ENCODE data around the gene DOCK6. TPM values are rescaled to one million over a fixed set of nuclear protein-coding genes. Genes with fewer than 3 reads are reported as not detected.

Gene DOCK6
- total and polyA plus RNA-seq, 10 of the 15 experiments (the other 5 are each of a cell fraction or from before 2014, with no cell fraction given) = 0.76 to 24.8 (median 4.7) TPM

GRCh38 chr19:11198769-11199424 is 63.4 kb downstream of the DOCK6 start:
- SMC1A ChIA-PET (ENCODE audit: uncharacterized antibody, unreplicated experiment) = interaction anchor here (1.7 kb wide), 1 partner anchor 43 kb away, joined by 7 read pairs; the partner anchor contains the start of gene SPC24

More at GRCh38 chr19:11198769-11199424, 63.4 kb downstream of the DOCK6 start:
- no peak overlapping the region for H3K4me3 ChIP-seq
- no peak for ATAC-seq
- no peak overlapping the region for H3K9ac ChIP-seq (ENCODE audit: control insufficient read depth, insufficient read depth, low read length)
- RAD21 ChIA-PET (ENCODE audit: unreplicated experiment) = interaction anchor here (0.6 to 1.5 kb wide), 2 partner anchors 16 to 261 kb away, joined by 3 read pairs; no protein-coding TSS in a partner anchor
- CTCF ChIA-PET = interaction anchor here (0.6 to 0.7 kb wide), 2 partner anchors 72 to 93 kb away, joined by 3 to 4 read pairs; no protein-coding TSS in a partner anchor
- no peaks in the 10 kb centered on the region for H3K9me3 ChIP-seq (replicated peaks; ENCODE audit: control insufficient read depth, insufficient read depth, low read length)
- intact Hi-C loops (cut with micrococcal nuclease; ENCODE audit: unreplicated experiment) (no loop called here), in situ Hi-C loops (cut with MboI) (no loop called here)
- no peak overlapping the region for H3K4me2 ChIP-seq (ENCODE audit: control insufficient read depth, insufficient read depth)
- TF ChIP-seq TARDBP (IDR thresholded peaks at IDR 0.05; ENCODE audit: borderline replicate concordance) (no peak), FOXM1 (IDR thresholded peaks at IDR 0.05; ENCODE audit: low read depth, low read length) (no peak), ZSCAN29 (IDR thresholded peaks at IDR 0.05) (no peak), SP1 (IDR thresholded peaks at IDR 0.05; ENCODE audit: low read depth, low read length) (no peak)
- TF ChIP-seq, protein P1, sequence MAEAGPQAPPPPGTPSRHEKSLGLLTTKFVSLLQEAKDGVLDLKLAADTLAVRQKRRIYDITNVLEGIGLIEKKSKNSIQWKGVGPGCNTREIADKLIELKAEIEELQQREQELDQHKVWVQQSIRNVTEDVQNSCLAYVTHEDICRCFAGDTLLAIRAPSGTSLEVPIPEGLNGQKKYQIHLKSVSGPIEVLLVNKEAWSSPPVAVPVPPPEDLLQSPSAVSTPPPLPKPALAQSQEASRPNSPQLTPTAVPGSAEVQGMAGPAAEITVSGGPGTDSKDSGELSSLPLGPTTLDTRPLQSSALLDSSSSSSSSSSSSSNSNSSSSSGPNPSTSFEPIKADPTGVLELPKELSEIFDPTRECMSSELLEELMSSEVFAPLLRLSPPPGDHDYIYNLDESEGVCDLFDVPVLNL (IDR thresholded peaks at IDR 0.05; ENCODE audit: low read depth, low read length) = no peak
- TF ChIP-seq, protein P2, sequence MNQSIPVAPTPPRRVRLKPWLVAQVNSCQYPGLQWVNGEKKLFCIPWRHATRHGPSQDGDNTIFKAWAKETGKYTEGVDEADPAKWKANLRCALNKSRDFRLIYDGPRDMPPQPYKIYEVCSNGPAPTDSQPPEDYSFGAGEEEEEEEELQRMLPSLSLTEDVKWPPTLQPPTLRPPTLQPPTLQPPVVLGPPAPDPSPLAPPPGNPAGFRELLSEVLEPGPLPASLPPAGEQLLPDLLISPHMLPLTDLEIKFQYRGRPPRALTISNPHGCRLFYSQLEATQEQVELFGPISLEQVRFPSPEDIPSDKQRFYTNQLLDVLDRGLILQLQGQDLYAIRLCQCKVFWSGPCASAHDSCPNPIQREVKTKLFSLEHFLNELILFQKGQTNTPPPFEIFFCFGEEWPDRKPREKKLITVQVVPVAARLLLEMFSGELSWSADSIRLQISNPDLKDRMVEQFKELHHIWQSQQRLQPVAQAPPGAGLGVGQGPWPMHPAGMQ (IDR thresholded peaks at IDR 0.05; ENCODE audit: borderline replicate concordance) = no peak
- no TSS peak for BruUV-seq (replicated peaks)
- no peak for DNase-seq (ENCODE audit: low read depth, low spot score)
- FAIRE-seq = no peak
- no peak overlapping the region for H3K27ac ChIP-seq (ENCODE audit: control insufficient read depth, insufficient read depth)
- no peaks in the 10 kb centered on the region for H4K20me1 ChIP-seq (ENCODE audit: control insufficient read depth, insufficient read depth)
- H3K27me3 ChIP-seq (replicated peaks in 1 of 2; ENCODE audit: control insufficient read depth in 2 of 2, insufficient read depth in 2 of 2, low read length in 1 of 2) = no peaks in the 10 kb centered on the region
- H2AFZ ChIP-seq (ENCODE audit: control insufficient read depth, low read depth, low read length) = no peak overlapping the region
- POLR2A ChIA-PET = interaction anchor here (0.9 kb wide), 1 partner anchor 11 kb away, joined by 3 read pairs; no protein-coding TSS in a partner anchor
- peaks cover 11% of the 10 kb centered on the region for H3K4me1 ChIP-seq (ENCODE audit: control insufficient read depth, insufficient read depth, low read length)
- H3K79me2 ChIP-seq (ENCODE audit: control insufficient read depth, insufficient read depth, low read length) = peaks cover 3% of the 10 kb centered on the region
- 67% methylated on average over 7 of the region's 7 CpGs for WGBS (ENCODE audit: insufficient coverage, insufficient replicate concordance, low lambda C conversion rate, missing lambda C conversion rate)
- H3K36me3 ChIP-seq (ENCODE audit: control insufficient read depth in 2 of 2, insufficient read depth in 2 of 2, low read length in 1 of 2) = no peaks in the 10 kb centered on the region; a peak in 1 of 4 replicates
